H1 (cell line): ENCODE results near the gene LYPD6B. TPM values are rescaled to one million over a fixed set of nuclear protein-coding genes. Genes with fewer than 3 reads are reported as not detected.

ENCODE experiments used
- CTCF ChIA-PET: fragments of 300-600 bp; sonication (Branson Sonifier 250); formaldehyde crosslinking; loops from one replicate; lab custom pipeline; 2021; ENCODE audit not compliant: partially characterized antibody; lab: Charles Lee
- POLR2A ChIA-PET: fragments of 300-600 bp; sonication (Branson Sonifier 250); formaldehyde crosslinking; loops from one replicate; lab custom pipeline; 2021; ENCODE audit warnings: inconsistent platforms; ENCODE audit not compliant: partially characterized antibody; lab: Charles Lee
- DNase-seq, 2 experiments: peaks; one replicate each; pipeline versions ENCODE4 v3.0.0 to v3.0.0-alpha.2; 2010 to 2022; ENCODE audit warnings: low spot score in 2 of 2, low read depth in 1 of 2, mixed read lengths in 1 of 2
- FAIRE-seq: peaks from 2 replicates; lab custom pipeline; 2011; peaks lifted over from hg19 to GRCh38; lab: Jason Lieb, UNC
- H2AFZ ChIP-seq: 2 replicates; pipeline ENCODE4 v1.8.1; 2012; ENCODE audit warnings: low read length, inconsistent platforms
- H2AK5ac ChIP-seq: 2 replicates; pipeline ENCODE4 v1.6.1; 2013; ENCODE audit warnings: low read depth, low read length
- H2BK120ac ChIP-seq: replicated peaks from 2 replicates; pipeline ENCODE3; 2013; ENCODE audit warnings: low read depth, low read length, inconsistent platforms
- H2BK12ac ChIP-seq: 2 replicates; pipeline ENCODE4 v1.6.1; 2013; ENCODE audit warnings: low read depth, low read length
- H2BK15ac ChIP-seq: 2 replicates; pipeline ENCODE4 v1.6.1; 2013; ENCODE audit warnings: low read length
- H2BK20ac ChIP-seq: 2 replicates; pipeline ENCODE4 v1.6.1; 2013; ENCODE audit warnings: low read length
- H2BK5ac ChIP-seq: 2 replicates; pipeline ENCODE4 v1.6.1; 2013; ENCODE audit warnings: low read depth, low read length
- H3K14ac ChIP-seq: 2 replicates; pipeline ENCODE4 v1.6.1; 2013; ENCODE audit warnings: inconsistent platforms; ENCODE audit not compliant: insufficient read length
- H3K18ac ChIP-seq: 2 replicates; pipeline ENCODE4 v1.6.1; 2013; ENCODE audit warnings: low read length; ENCODE audit errors: extremely low read depth
- H3K23ac ChIP-seq: 2 replicates; pipeline ENCODE4 v1.6.1; 2013; ENCODE audit warnings: inconsistent platforms; ENCODE audit not compliant: insufficient read length
- H3K23me2 ChIP-seq: 2 replicates; pipeline ENCODE4 v1.6.1; 2013; ENCODE audit warnings: low read depth, low read length
- H3K27ac ChIP-seq: 2 replicates; pipeline ENCODE4 v1.6.1; 2011; ENCODE audit warnings: low read depth, low read length, inconsistent platforms
- H3K27me3 ChIP-seq, 4 experiments: replicated peaks in 1 of 4; 1 replicate in 1 of 4; 2 replicates in 3 of 4; pipeline versions ENCODE4 v1.6.1 to v1.8.1; 2011 to 2013; ENCODE audit warnings: low read length in 3 of 4, mild to moderate bottlenecking in 3 of 4, inconsistent platforms in 2 of 4, mixed read lengths in 2 of 4, moderate library complexity in 1 of 4; ENCODE audit not compliant: control insufficient read depth in 3 of 4, insufficient read depth in 3 of 4; ENCODE audit errors: extremely low read depth in 1 of 4
- H3K36me3 ChIP-seq, 4 experiments: 2 replicates each; pipeline versions ENCODE4 v1.6.1 to v1.8.1; 2011 to 2013; ENCODE audit warnings: mild to moderate bottlenecking in 4 of 4, low read length in 3 of 4, moderate library complexity in 2 of 4, control low read depth in 1 of 4, inconsistent platforms in 1 of 4; ENCODE audit not compliant: insufficient read depth in 4 of 4, control insufficient read depth in 2 of 4
- H3K4ac ChIP-seq: replicated peaks from 2 replicates; pipeline ENCODE3; 2013; ENCODE audit warnings: low read length, low read depth, mixed read lengths, inconsistent platforms; ENCODE audit not compliant: insufficient read length
- H3K4me1 ChIP-seq, 4 experiments: replicated peaks in 1 of 4; 1 replicate in 1 of 4; 2 replicates in 3 of 4; pipeline versions ENCODE4 v1.6.1 to v1.8.1; 2011 to 2013; ENCODE audit warnings: low read length in 3 of 4, inconsistent platforms in 2 of 4, mixed read lengths in 1 of 4; ENCODE audit not compliant: insufficient read depth in 4 of 4, control insufficient read depth in 3 of 4
- H3K4me2 ChIP-seq, 2 experiments: 2 replicates each; pipeline versions ENCODE4 v1.6.1 to v1.8.1; 2011 to 2013; ENCODE audit warnings: low read depth in 2 of 2, low read length in 2 of 2, control low read depth in 1 of 2, inconsistent platforms in 1 of 2, mild to moderate bottlenecking in 1 of 2; ENCODE audit not compliant: insufficient read depth in 1 of 2
- H3K4me3 ChIP-seq, 4 experiments: fragments of 200-600, 300-600 bp in 1 of 4; sonication (generic), shearing (Covaris generic), sonication (Bioruptor Twin) in 1 of 4; 2 replicates each; pipeline versions ENCODE4 v1.5.1 to v1.8.1; 2011 to 2016; ENCODE audit warnings: low read length in 4 of 4, low read depth in 3 of 4, control low read depth in 2 of 4, inconsistent platforms in 2 of 4, mild to moderate bottlenecking in 2 of 4, mixed read lengths in 1 of 4, moderate library complexity in 1 of 4; ENCODE audit not compliant: insufficient read depth in 2 of 4; ENCODE audit errors: extremely low read depth in 1 of 4
- H3K56ac ChIP-seq: replicated peaks from 2 replicates; pipeline ENCODE3; 2013; ENCODE audit warnings: low read depth, mild to moderate bottlenecking, mixed read lengths, low read length, inconsistent platforms; ENCODE audit not compliant: insufficient read length
- H3K79me1 ChIP-seq: 2 replicates; pipeline ENCODE4 v1.6.1; 2013; ENCODE audit warnings: low read depth, low read length, control low read depth
- H3K79me2 ChIP-seq, 2 experiments: 2 replicates each; pipeline versions ENCODE4 v1.6.1 to v1.8.1; 2012 to 2013; ENCODE audit warnings: low read length in 2 of 2, mild to moderate bottlenecking in 2 of 2, inconsistent platforms in 1 of 2; ENCODE audit not compliant: insufficient read depth in 2 of 2, control insufficient read depth in 1 of 2
- H3K9ac ChIP-seq, 4 experiments: replicated peaks in 1 of 4; 1 replicate in 1 of 4; 2 replicates in 3 of 4; pipeline versions ENCODE4 v1.6.1 to v1.8.1; 2011 to 2013; ENCODE audit warnings: low read depth in 3 of 4, low read length in 3 of 4, control low read depth in 2 of 4, mild to moderate bottlenecking in 2 of 4, moderate library complexity in 2 of 4, inconsistent platforms in 1 of 4; ENCODE audit errors: extremely low read depth in 1 of 4
- H3K9me3 ChIP-seq, 2 experiments: 2 replicates each; pipeline versions ENCODE4 v1.6.1 to v1.8.1; 2012 to 2013; ENCODE audit warnings: mild to moderate bottlenecking in 2 of 2, moderate library complexity in 2 of 2, control low read depth in 1 of 2, inconsistent platforms in 1 of 2, low read depth in 1 of 2, low read length in 1 of 2, mixed read lengths in 1 of 2; ENCODE audit not compliant: insufficient read depth in 2 of 2
- H4K20me1 ChIP-seq, 2 experiments: replicated peaks in 1 of 2; 2 replicates each; pipeline versions ENCODE3 to v1.8.1; 2011 to 2013; ENCODE audit warnings: inconsistent platforms in 2 of 2, low read length in 2 of 2, mild to moderate bottlenecking in 1 of 2; ENCODE audit not compliant: insufficient read depth in 2 of 2, control insufficient read depth in 1 of 2
- H4K5ac ChIP-seq: 2 replicates; pipeline ENCODE4 v1.6.1; 2013; ENCODE audit warnings: low read length, low read depth, mixed read lengths, inconsistent platforms; ENCODE audit not compliant: insufficient read length
- H4K8ac ChIP-seq: 2 replicates; pipeline ENCODE4 v1.8.0; 2013; ENCODE audit warnings: mild to moderate bottlenecking, moderate library complexity, low read length, inconsistent platforms; ENCODE audit not compliant: insufficient read depth; ENCODE audit errors: extremely low read depth
- H4K91ac ChIP-seq: replicated peaks from 2 replicates; pipeline ENCODE3; 2013; ENCODE audit warnings: low read length, mixed read lengths, inconsistent platforms; ENCODE audit not compliant: insufficient read length
- ASH2L ChIP-seq: fragments of 200-600, 300-600 bp; sonication (generic); IDR thresholded peaks from one replicate; pipeline ENCODE4 v1.7.1; 2017; ENCODE audit warnings: low read length
- BRCA1 ChIP-seq: IDR thresholded peaks from 2 replicates; pipeline ENCODE4 v1.6.1; 2012; ENCODE audit warnings: low read depth, low read length, improper control_type of control experiment
- CHD2 ChIP-seq: IDR thresholded peaks from 2 replicates; pipeline ENCODE4 v1.6.1; 2012; ENCODE audit warnings: low read length, improper control_type of control experiment
- KDM5A ChIP-seq: fragments of 200-600 bp; IDR thresholded peaks from 2 replicates; pipeline ENCODE4 v1.7.1; 2012; ENCODE audit warnings: mild to moderate bottlenecking, low read length, inconsistent platforms, mixed read lengths
- RNF2 ChIP-seq: fragments of 200-900, 300-1000 bp; sonication (generic); IDR thresholded peaks from 2 replicates; pipeline ENCODE4 v1.7.1; 2016; ENCODE audit warnings: borderline replicate concordance, low read depth, mild to moderate bottlenecking, antibody characterized with exemption, low read length; ENCODE audit not compliant: poor library complexity, severe bottlenecking; ENCODE audit errors: missing control alignments
- RXRA ChIP-seq: IDR thresholded peaks from 2 replicates; pipeline ENCODE4 v1.6.1; 2011; ENCODE audit warnings: low read depth, mild to moderate bottlenecking, low read length, moderate library complexity; ENCODE audit not compliant: insufficient read depth
- SP4 ChIP-seq: IDR thresholded peaks from 2 replicates; pipeline ENCODE4 v1.6.1; 2012; ENCODE audit warnings: low read length, inconsistent platforms
- SRF ChIP-seq: IDR thresholded peaks from 2 replicates; pipeline ENCODE4 v1.6.1; 2011; ENCODE audit warnings: mild to moderate bottlenecking, low read depth, low read length, moderate library complexity
- SUZ12 ChIP-seq: fragments of 200-600 bp; sonication (generic); IDR thresholded peaks from 2 replicates; pipeline ENCODE4 v1.6.1; 2012; ENCODE audit warnings: mild to moderate bottlenecking, inconsistent platforms, low read length, moderate library complexity, mixed read lengths
- TAF7 ChIP-seq: optimal IDR thresholded peaks from 2 replicates; pipeline ENCODE3; 2011; ENCODE audit warnings: low read depth, mild to moderate bottlenecking, inconsistent platforms, low read length, moderate library complexity, borderline replicate concordance
- WGBS, 2 experiments: shearing (Covaris generic) in 1 of 2; methylation state at CpG; one replicate each; pipeline versions ENCODE4 v1.1.6 to v1.1.7; 2013 to 2015; ENCODE audit warnings: low lambda C conversion rate in 2 of 2, mixed read lengths in 2 of 2, inconsistent platforms in 1 of 2, low coverage in 1 of 2, missing lambda C conversion rate in 1 of 2; ENCODE audit not compliant: insufficient replicate concordance in 2 of 2, insufficient coverage in 1 of 2, insufficient read length in 1 of 2; ENCODE audit errors: extremely low coverage in 1 of 2, missing lambda C conversion rate in 1 of 2; 5-methylcytosine and 5-hydroxymethylcytosine counted together
- polyA plus RNA-seq, 7 experiments: library from polyadenylated mRNA; depleted of rRNA in 3 of 7; stranded (reverse) in 5 of 7; unstranded in 2 of 7; fragments of >200 nt in 5 of 7; fragments of 200-250 nt in 2 of 7; gene quantifications; 1 replicate in 5 of 7; 2 replicates in 1 of 7; 4 replicates in 1 of 7; pipeline versions ENCODE4 v1.2.1 to v1.2.3, GENCODE V29; 2011 to 2013; ENCODE audit warnings: missing spikeins in 2 of 7, mixed read lengths in 2 of 7
- total RNA-seq: library from RNA; stranded (reverse); fragmentation: NEBNext Ultra II Directional; extraction: Animal tissue kit (Norgen Biotek cat#: 25700); gene quantifications from 2 replicates; pipeline ENCODE4 v1.2.1, GENCODE V29; 2021
- TF ChIP-seq, protein P1 (sequence below): IDR thresholded peaks from 2 replicates; pipeline ENCODE4 v1.6.1; 2012; ENCODE audit warnings: inconsistent platforms
- TF ChIP-seq, protein P2 (sequence below): IDR thresholded peaks from 2 replicates; pipeline ENCODE4 v1.6.1; 2012; ENCODE audit warnings: inconsistent platforms

The LYPD6B gene
- total and polyA plus RNA-seq, 2 of the 8 experiments (the other 6 are each of a cell fraction or from before 2014, with no cell fraction given): 2.2 to 3.5 TPM

DNA sequence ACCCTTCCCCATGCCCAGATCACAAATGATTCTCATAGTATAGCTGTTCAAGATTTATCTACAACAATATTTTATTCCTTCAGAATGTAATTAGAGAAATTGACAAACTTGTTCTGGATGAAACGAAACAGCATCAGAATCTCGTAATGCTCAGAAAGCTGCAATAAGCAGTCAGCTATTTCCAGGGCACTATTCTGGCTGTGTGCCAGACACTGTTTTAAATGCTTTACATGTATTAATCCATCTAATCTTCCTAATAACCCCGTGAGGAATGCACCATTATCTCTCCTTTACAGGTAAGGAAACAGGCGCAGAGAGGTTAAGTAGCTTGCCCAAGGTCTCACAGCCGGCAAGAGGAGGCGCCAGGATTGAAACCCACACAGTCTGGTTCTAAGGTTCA lies 10.1 kb upstream of the LYPD6B start:
- WGBS, 2 experiments: 79% methylated on average over 6 of the region's 6 CpGs; no CpG with 5 or more reads in 1 of the 2 experiments
- Histone ChIP-seq H3K36me3 (0 out of 8 replicates have a peak, but pooled peaks cover 2 to 6% (median 3%) of the 10 kb centered on the region in 4 experiments), H4K8ac (no peak overlapping the region), H3K9ac (no peak overlapping the region), H3K4me3 (no peak overlapping the region), H2BK12ac (no peak overlapping the region), H3K79me1 (no peaks in the 10 kb centered on the region), H3K9me3 (no peaks in the 10 kb centered on the region), H3K23ac (no peak overlapping the region), H3K4me1 (peaks cover 4 to 14% (median 7%) of the 10 kb centered on the region in 4 experiments; a peak in 6 of 7 replicates), H2AK5ac (no peak overlapping the region), H2AFZ (no peak overlapping the region), H3K27ac (no peak overlapping the region), H2BK15ac (no peak overlapping the region), H4K5ac (no peak overlapping the region), H4K20me1 (no peaks in the 10 kb centered on the region), H3K18ac (no peak overlapping the region), H3K23me2 (no peaks in the 10 kb centered on the region), H3K79me2 (no peaks in the 10 kb centered on the region), H2BK20ac (no peak overlapping the region), H2BK120ac (no peak overlapping the region), H2BK5ac (no peak overlapping the region), H3K14ac (no peak overlapping the region), H3K56ac (no peak overlapping the region), H3K4ac (no peak overlapping the region), H4K91ac (no peak overlapping the region), H3K4me2 (no peak overlapping the region; a peak in 1 of 4 replicates), H3K27me3 (no peaks in the 10 kb centered on the region; a peak in 1 of 7 replicates)
- ChIA-PET POLR2A (interaction anchor here (1.6 kb wide), 1 partner anchor 11 kb away, joined by 6 read pairs; no protein-coding TSS in a partner anchor), CTCF (interaction anchor here (0.7 to 22.0 kb wide), 3 partner anchors 11 to 533 kb away, joined by 3 to 277 read pairs (median 49); partner anchors contain the start of gene LYPD6B)
- FAIRE-seq: no peak
- DNase-seq: peak in 1 of 2 experiments; percentile 11
- TF ChIP-seq TAF7 (no peak), RXRA (no peak), ASH2L (no peak), BRCA1 (no peak), SRF (no peak), RNF2 (no peak), SUZ12 (no peak), SP4 (no peak), CHD2 (no peak), KDM5A (no peak)
- TF ChIP-seq, protein P1, sequence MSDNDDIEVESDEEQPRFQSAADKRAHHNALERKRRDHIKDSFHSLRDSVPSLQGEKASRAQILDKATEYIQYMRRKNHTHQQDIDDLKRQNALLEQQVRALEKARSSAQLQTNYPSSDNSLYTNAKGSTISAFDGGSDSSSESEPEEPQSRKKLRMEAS: no peak
- TF ChIP-seq, protein P2, sequence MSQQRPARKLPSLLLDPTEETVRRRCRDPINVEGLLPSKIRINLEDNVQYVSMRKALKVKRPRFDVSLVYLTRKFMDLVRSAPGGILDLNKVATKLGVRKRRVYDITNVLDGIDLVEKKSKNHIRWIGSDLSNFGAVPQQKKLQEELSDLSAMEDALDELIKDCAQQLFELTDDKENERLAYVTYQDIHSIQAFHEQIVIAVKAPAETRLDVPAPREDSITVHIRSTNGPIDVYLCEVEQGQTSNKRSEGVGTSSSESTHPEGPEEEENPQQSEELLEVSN: no peak
